ENCODE measurements around the gene TBC1D21.
A peak's percentile ranks its signal among the peaks of the same experiment; 100 is the strongest.

TBC1D21 gene

GRCh38 chr15:73862276-73862675 is 11.1 kb upstream of the TBC1D21 start:
- DNase-seq, result no peak

GRCh38 chr15:73865379-73865778 is 8.0 kb upstream of the TBC1D21 start:
- DNase-seq, result no peak

GRCh38 chr15:73865904-73866303 is 7.5 kb upstream of the TBC1D21 start:
- DNase-seq, result no peak

- DNase-seq, result no peak
Measured at GRCh38 chr15:73866481-73866880, 6.9 kb upstream of the TBC1D21 start.

- no peak for DNase-seq
Measured at GRCh38 chr15:73866881-73867410, 6.4 kb upstream of the TBC1D21 start.

- DNase-seq, result no peak
Measured at GRCh38 chr15:73867426-73867825, 5.9 kb upstream of the TBC1D21 start.

- no peak for DNase-seq
Measured at GRCh38 chr15:73867956-73868355, 5.4 kb upstream of the TBC1D21 start.

- DNase-seq, result no peak
Measured at GRCh38 chr15:73869216-73869995, 4.0 kb upstream of the TBC1D21 start.

- no peak for DNase-seq
Measured at GRCh38 chr15:73870700-73871408, 2.5 kb upstream of the TBC1D21 start.

GRCh38 chr15:73872346-73872745 is 1.0 kb upstream of the TBC1D21 start:
- DNase-seq, result no peak

- peak; percentile 46 for DNase-seq
Measured at GRCh38 chr15:73873889-73874511, 636 bp downstream of the TBC1D21 start.

GRCh38 chr15:73879426-73879825 is 6.1 kb downstream of the TBC1D21 start:
- no peak for DNase-seq

GRCh38 chr15:73881579-73882320 is 8.4 kb downstream of the TBC1D21 start:
- no peak for DNase-seq

GRCh38 chr15:73882761-73883419 is 9.5 kb downstream of the TBC1D21 start:
- no peak for DNase-seq

- no peak for DNase-seq
Measured at GRCh38 chr15:73884159-73884558, 10.8 kb downstream of the TBC1D21 start.

- DNase-seq, result no peak
Measured at GRCh38 chr15:73885954-73886700, 12.8 kb downstream of the TBC1D21 start.

- no peak for DNase-seq
Measured at GRCh38 chr15:73886717-73887345, 13.5 kb downstream of the TBC1D21 start.

- DNase-seq, result no peak
Measured at GRCh38 chr15:73887481-73887880, 14.1 kb downstream of the TBC1D21 start.

- DNase-seq, result no peak
Measured at GRCh38 chr15:73888224-73889041, 15.1 kb downstream of the TBC1D21 start.

Data from CD4-positive, alpha-beta T cell treated with Interleukin-4 for 4 hours (primary cell).